HFFc6 (cell line): ENCODE measurements around the gene FOXA2. TPM values are rescaled to one million over a fixed set of nuclear protein-coding genes. Genes with fewer than 3 reads are reported as not detected.

Experiments used
- DNase-seq: peaks from one replicate; pipeline ENCODE4 v3.0.0-alpha.2; 2018
- H3K27ac Mint-ChIP-seq: 2 replicates; pipeline ENCODE4 v1.8.0; 2020; ENCODE audit warnings: mild to moderate bottlenecking, mixed read lengths
- H3K27me3 Mint-ChIP-seq: 2 replicates; pipeline ENCODE4 v1.8.0; 2021; ENCODE audit warnings: mild to moderate bottlenecking, moderate library complexity, mixed read lengths; ENCODE audit not compliant: insufficient read depth
- H3K36me3 Mint-ChIP-seq: 2 replicates; pipeline ENCODE4 v1.8.0; 2021; ENCODE audit warnings: low read depth, mixed read lengths
- H3K4me1 Mint-ChIP-seq: 2 replicates; pipeline ENCODE4 v1.8.0; 2020; ENCODE audit warnings: low read depth, mixed read lengths
- H3K4me3 Mint-ChIP-seq: 2 replicates; pipeline ENCODE4 v1.8.0; 2020; ENCODE audit warnings: mild to moderate bottlenecking, moderate library complexity, mixed read lengths
- H3K9me3 Mint-ChIP-seq: 2 replicates; pipeline ENCODE4 v1.8.0; 2020; ENCODE audit warnings: mild to moderate bottlenecking, mixed read lengths
- CTCF ChIP-seq: fragments of 200-600 bp; sonication (generic); IDR thresholded peaks from 2 replicates; pipeline ENCODE4 v1.5.0; 2021; ENCODE audit warnings: antibody characterized with exemption, mild to moderate bottlenecking
- total RNA-seq, 6 experiments: library from RNA; stranded (reverse); fragmentation: NEBNext Ultra II Directional; extraction: Animal tissue kit (Norgen Biotek cat#: 25700); gene quantifications; 2 replicates in 1 of 6; 3 replicates in 5 of 6; pipeline ENCODE4 v1.2.3, GENCODE V29; 2021

Gene FOXA2
- total RNA-seq, 6 experiments from 2014 or later, result not detected

- Mint-ChIP-seq H3K27ac (no peak overlapping the region), H3K9me3 (peaks cover 35% of the 10 kb centered on the region), H3K27me3 (no peaks in the 10 kb centered on the region), H3K4me3 (no peak overlapping the region), H3K4me1 (no peaks in the 10 kb centered on the region), H3K36me3 (no peaks in the 10 kb centered on the region; the same call in 1 of the 2 replicates)
- TF ChIP-seq CTCF, result no peak
- DNase-seq, result no peak
These were observed 39.3 kb downstream of the FOXA2 start for GRCh38 chr20:22545045-22545444.

DNA sequence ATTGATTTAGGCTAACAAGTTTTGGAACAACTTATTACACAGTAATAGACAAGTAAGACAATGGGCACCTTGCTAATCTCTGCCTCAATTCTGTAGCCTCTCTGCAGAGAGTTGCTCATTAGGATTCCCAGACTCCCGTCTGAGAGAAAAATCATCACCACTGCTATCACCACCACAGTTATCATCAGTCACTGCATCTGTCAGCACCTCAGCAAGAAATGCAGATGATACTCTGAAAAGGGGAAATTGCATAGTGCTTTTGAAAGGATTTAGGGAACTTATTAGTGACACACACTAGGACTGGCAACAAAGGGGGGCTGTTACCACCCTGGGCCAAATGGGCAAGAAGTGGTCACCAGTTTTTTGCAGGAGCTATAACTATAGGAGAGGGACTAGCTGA is 39.9 kb downstream of the FOXA2 start:
- no peaks in the 10 kb centered on the region; the same call in 1 of the 2 replicates for H3K36me3 Mint-ChIP-seq
- peaks cover 36% of the 10 kb centered on the region for H3K9me3 Mint-ChIP-seq
- no peaks in the 10 kb centered on the region for H3K27me3 Mint-ChIP-seq
- no peaks in the 10 kb centered on the region for H3K4me1 Mint-ChIP-seq
- no peak overlapping the region for H3K4me3 Mint-ChIP-seq
- TF ChIP-seq CTCF, result no peak
- H3K27ac Mint-ChIP-seq, result no peak overlapping the region
- no peak for DNase-seq

GRCh38 chr20:22542427-22542826 is 41.9 kb downstream of the FOXA2 start:
- H3K9me3 Mint-ChIP-seq, result peaks cover 40% of the 10 kb centered on the region
- H3K36me3 Mint-ChIP-seq, result no peaks in the 10 kb centered on the region; the same call in 1 of the 2 replicates
- no peaks in the 10 kb centered on the region for H3K27me3 Mint-ChIP-seq
- no peak overlapping the region for H3K27ac Mint-ChIP-seq
- TF ChIP-seq CTCF, result no peak
- no peak for DNase-seq
- H3K4me1 Mint-ChIP-seq, result no peaks in the 10 kb centered on the region
- H3K4me3 Mint-ChIP-seq, result no peak overlapping the region

GRCh38 chr20:22540832-22541231 is 43.5 kb downstream of the FOXA2 start:
- Mint-ChIP-seq H3K36me3 (no peaks in the 10 kb centered on the region), H3K4me1 (no peaks in the 10 kb centered on the region), H3K27me3 (no peaks in the 10 kb centered on the region), H3K4me3 (no peak overlapping the region), H3K9me3 (peaks cover 50% of the 10 kb centered on the region), H3K27ac (no peak overlapping the region)
- no peak for TF ChIP-seq CTCF
- no peak for DNase-seq

GRCh38 chr20:22536956-22537756 is 47.2 kb downstream of the FOXA2 start:
- Mint-ChIP-seq H3K36me3 (no peaks in the 10 kb centered on the region), H3K4me3 (no peak overlapping the region), H3K9me3 (peaks cover 58% of the 10 kb centered on the region), H3K4me1 (no peaks in the 10 kb centered on the region), H3K27ac (no peak overlapping the region), H3K27me3 (no peaks in the 10 kb centered on the region)
- no peak for TF ChIP-seq CTCF
- DNase-seq, result no peak
